ENCODE results near the gene PLP2. TPM values are rescaled to one million over a fixed set of nuclear protein-coding genes. Genes with fewer than 3 reads are reported as not detected.

The PLP2 gene
- total RNA-seq, 1 donor from 2014 or later = 37.8 TPM

- H3K27me3 Mint-ChIP-seq (ENCODE audit: low read depth) = peaks cover 26% of the 10 kb centered on the region
- no peaks in the 10 kb centered on the region for H3K36me3 Mint-ChIP-seq
- no peak overlapping the region for H3K27ac Mint-ChIP-seq
- no peak for DNase-seq (ENCODE audit: low spot score in 2 of 2, unreplicated experiment in 2 of 2)
- H3K4me1 Mint-ChIP-seq = peaks cover 5% of the 10 kb centered on the region
- no peak overlapping the region for H3K4me3 Mint-ChIP-seq
- peaks cover 18% of the 10 kb centered on the region for H3K9me3 Mint-ChIP-seq
- no peak for TF ChIP-seq CTCF (IDR thresholded peaks at IDR 0.05; ENCODE audit: unreplicated experiment)
Observed at GRCh38 chrX:49202022-49202421, 30.3 kb downstream of the PLP2 start.

GRCh38 chrX:49203536-49203935 lies 31.8 kb downstream of the PLP2 start:
- Mint-ChIP-seq H3K4me3 (no peak overlapping the region), H3K9me3 (peaks cover 11% of the 10 kb centered on the region), H3K27ac (no peak overlapping the region), H3K27me3 (ENCODE audit: low read depth) (peaks cover 12% of the 10 kb centered on the region), H3K36me3 (no peaks in the 10 kb centered on the region), H3K4me1 (peaks cover 5% of the 10 kb centered on the region)
- DNase-seq (ENCODE audit: low spot score in 2 of 2, unreplicated experiment in 2 of 2) = no peak
- no peak for TF ChIP-seq CTCF (IDR thresholded peaks at IDR 0.05; ENCODE audit: unreplicated experiment)

GRCh38 chrX:49204017-49204416 lies 32.3 kb downstream of the PLP2 start:
- no peaks in the 10 kb centered on the region for H3K36me3 Mint-ChIP-seq
- no peak for DNase-seq (ENCODE audit: low spot score in 2 of 2, unreplicated experiment in 2 of 2)
- no peak overlapping the region for H3K27ac Mint-ChIP-seq
- no peak overlapping the region for H3K4me3 Mint-ChIP-seq
- H3K4me1 Mint-ChIP-seq = peaks cover 5% of the 10 kb centered on the region
- peaks cover 7% of the 10 kb centered on the region for H3K27me3 Mint-ChIP-seq (ENCODE audit: low read depth)
- TF ChIP-seq CTCF (IDR thresholded peaks at IDR 0.05; ENCODE audit: unreplicated experiment) = no peak
- peaks cover 11% of the 10 kb centered on the region for H3K9me3 Mint-ChIP-seq

GRCh38 chrX:49204709-49205108 lies 33.0 kb downstream of the PLP2 start:
- no peaks in the 10 kb centered on the region for H3K36me3 Mint-ChIP-seq
- peaks cover 11% of the 10 kb centered on the region for H3K9me3 Mint-ChIP-seq
- H3K4me3 Mint-ChIP-seq = no peak overlapping the region
- no peak for TF ChIP-seq CTCF (IDR thresholded peaks at IDR 0.05; ENCODE audit: unreplicated experiment)
- H3K27ac Mint-ChIP-seq = no peak overlapping the region
- H3K4me1 Mint-ChIP-seq = peaks cover 5% of the 10 kb centered on the region
- H3K27me3 Mint-ChIP-seq (ENCODE audit: low read depth) = peaks cover 3% of the 10 kb centered on the region
- DNase-seq (ENCODE audit: low spot score in 2 of 2, unreplicated experiment in 2 of 2) = no peak

- no peak overlapping the region for H3K4me3 Mint-ChIP-seq
- H3K4me1 Mint-ChIP-seq = peaks cover 3% of the 10 kb centered on the region
- no peak for TF ChIP-seq CTCF (IDR thresholded peaks at IDR 0.05; ENCODE audit: unreplicated experiment)
- H3K27me3 Mint-ChIP-seq (ENCODE audit: low read depth) = peaks cover 5% of the 10 kb centered on the region
- DNase-seq (ENCODE audit: low spot score in 2 of 2, unreplicated experiment in 2 of 2) = no peak
- peaks cover 11% of the 10 kb centered on the region for H3K9me3 Mint-ChIP-seq
- no peak overlapping the region for H3K27ac Mint-ChIP-seq
- no peaks in the 10 kb centered on the region for H3K36me3 Mint-ChIP-seq
Observed at GRCh38 chrX:49205443-49205842, 33.7 kb downstream of the PLP2 start.

GRCh38 chrX:49206543-49206942 lies 34.8 kb downstream of the PLP2 start:
- H3K27me3 Mint-ChIP-seq (ENCODE audit: low read depth) = peaks cover 8% of the 10 kb centered on the region
- DNase-seq (ENCODE audit: low spot score in 2 of 2, unreplicated experiment in 2 of 2) = no peak
- H3K4me3 Mint-ChIP-seq = no peak overlapping the region
- H3K27ac Mint-ChIP-seq = no peak overlapping the region
- no peak for TF ChIP-seq CTCF (IDR thresholded peaks at IDR 0.05; ENCODE audit: unreplicated experiment)
- H3K4me1 Mint-ChIP-seq = no peaks in the 10 kb centered on the region
- H3K36me3 Mint-ChIP-seq = no peaks in the 10 kb centered on the region
- peaks cover 11% of the 10 kb centered on the region for H3K9me3 Mint-ChIP-seq

All from mesothelial cell of epicardium (in vitro differentiated cells).